Measurements from ENCODE around the gene PPM1F. TPM values are rescaled to one million over a fixed set of nuclear protein-coding genes. Genes with fewer than 3 reads are reported as not detected.
"Not testable (repeated sequence)": the region's sequence is repeated elsewhere in the genome, so short reads cannot be mapped to it uniquely, and the experiment has no call there.

The PPM1F gene
- total RNA-seq, 8 experiments from 2014 or later, result 12.3 to 23.1 (median 16.3) TPM

DNA sequence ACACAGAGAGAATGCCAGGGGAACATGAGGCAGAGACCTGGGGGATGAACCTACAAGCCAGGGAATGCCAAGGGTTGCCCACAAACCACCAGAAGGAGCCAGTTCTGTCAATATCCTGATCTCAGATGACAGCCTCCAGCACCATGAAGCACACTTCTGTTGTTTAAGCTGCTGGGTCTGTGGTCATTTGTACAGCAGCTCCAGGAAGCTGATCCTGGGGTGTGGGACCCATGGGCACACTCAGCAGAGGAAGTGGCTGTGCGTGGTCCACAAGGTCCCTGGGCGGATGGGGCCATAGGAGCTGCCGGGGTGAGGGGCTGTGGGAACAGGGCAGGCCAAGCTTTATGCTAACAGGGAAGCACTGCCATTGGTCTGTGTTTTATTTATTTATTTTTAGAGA, 12.1 kb downstream of the PPM1F start:
- in situ Hi-C loops (cut with MboI; ENCODE audit: low pct_unique_long_range_greater_than_20kb in 2 of 9, low sequenced_read_pairs in 9 of 9, unreplicated experiment in 9 of 9), result loop anchor here in 7 of 9 experiments (10.0 to 25.0 kb wide), 3 partner anchors 216 to 228 kb away; no protein-coding TSS in a partner anchor
- peaks cover 14 to 18% of the 10 kb centered on the region in 2 donors for H3K4me1 ChIP-seq (replicated peaks in 1 of 2)
- no peak overlapping the region for H3K4me3 ChIP-seq
- WGBS, 10 experiments, result 80 to 100% methylated on average over 1 of the region's 3 CpGs; no CpG with 5 or more reads in 8 of the 10 experiments
- ATAC-seq (replicated peaks in 6 of 8), result no peak
- H3K27ac ChIP-seq, result peak overlapping the region in 1 of 2 donors; percentile 54

DNA sequence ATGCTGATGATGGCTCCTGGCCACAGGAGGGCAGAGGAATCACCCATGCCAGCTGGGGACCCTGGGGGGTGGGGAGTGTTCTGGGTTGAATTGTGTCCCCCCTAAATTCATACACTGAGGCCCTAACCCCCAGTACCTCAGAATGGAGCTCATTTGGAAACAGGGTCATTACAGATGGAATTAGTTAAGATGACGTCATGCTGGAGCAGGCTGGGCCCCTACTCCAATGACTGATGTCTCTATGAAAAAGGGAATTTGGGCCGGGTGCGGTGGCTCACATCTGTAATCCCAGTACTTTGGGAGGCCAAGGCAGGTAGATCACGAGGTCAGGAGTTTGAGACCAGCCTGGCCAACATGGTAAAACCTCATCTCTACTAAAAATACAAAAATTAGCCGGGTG, 12.7 kb downstream of the PPM1F start:
- in situ Hi-C loops (cut with MboI; ENCODE audit: low pct_unique_long_range_greater_than_20kb in 2 of 9, low sequenced_read_pairs in 9 of 9, unreplicated experiment in 9 of 9), result loop anchor here in 7 of 9 experiments (10.0 to 25.0 kb wide), 3 partner anchors 215 to 228 kb away; no protein-coding TSS in a partner anchor
- ATAC-seq (replicated peaks in 6 of 8); H3K4me3 ChIP-seq; H3K27ac ChIP-seq: not testable (repeated sequence)
- H3K4me1 ChIP-seq (replicated peaks in 1 of 2), result peaks cover 14 to 18% of the 10 kb centered on the region in 2 donors
- WGBS, 10 experiments, result 46 to 100% methylated on average over 2 to 4 of the region's 5 CpGs; no CpG with 5 or more reads in 8 of the 10 experiments

DNA sequence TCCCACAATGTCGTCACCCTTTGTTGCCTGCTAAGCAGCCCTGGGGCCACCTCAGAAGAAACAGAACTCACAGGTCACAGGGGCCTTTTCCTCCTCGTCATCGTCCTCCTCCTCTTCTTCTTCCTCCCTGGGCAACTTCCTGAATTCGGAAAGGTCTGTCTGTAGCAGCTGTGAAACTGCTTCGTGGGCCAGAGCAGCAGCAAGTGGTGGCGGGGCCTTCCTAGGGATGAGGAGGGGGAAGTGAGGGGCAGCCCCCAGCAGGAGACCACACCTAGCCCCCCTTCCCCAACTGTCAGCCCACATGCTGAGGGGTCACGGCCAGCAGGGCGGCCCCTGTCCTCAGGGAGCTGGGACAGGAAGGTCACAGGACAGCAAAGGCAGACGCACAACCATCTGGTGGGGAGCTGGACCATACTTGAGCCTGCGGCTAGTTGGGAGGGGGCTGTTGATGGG, 13.2 kb downstream of the PPM1F start:
- peaks cover 14 to 18% of the 10 kb centered on the region in 2 donors for H3K4me1 ChIP-seq (replicated peaks in 1 of 2)
- in situ Hi-C loops (cut with MboI; ENCODE audit: low pct_unique_long_range_greater_than_20kb in 2 of 9, low sequenced_read_pairs in 9 of 9, unreplicated experiment in 9 of 9), result loop anchor here in 3 of 9 experiments (25.0 kb wide), 1 partner anchor 227 kb away; no protein-coding TSS in a partner anchor
- 49 to 100% (median 80%) methylated on average over 1 to 2 of the region's 10 CpGs; no CpG with 5 or more reads in 5 of the 10 experiments for WGBS, 10 experiments
- no peak overlapping the region for H3K4me3 ChIP-seq
- ATAC-seq (replicated peaks in 6 of 8), result no peak
- H3K27ac ChIP-seq, result peak overlapping the region in 1 of 2 donors; percentile 93

DNA sequence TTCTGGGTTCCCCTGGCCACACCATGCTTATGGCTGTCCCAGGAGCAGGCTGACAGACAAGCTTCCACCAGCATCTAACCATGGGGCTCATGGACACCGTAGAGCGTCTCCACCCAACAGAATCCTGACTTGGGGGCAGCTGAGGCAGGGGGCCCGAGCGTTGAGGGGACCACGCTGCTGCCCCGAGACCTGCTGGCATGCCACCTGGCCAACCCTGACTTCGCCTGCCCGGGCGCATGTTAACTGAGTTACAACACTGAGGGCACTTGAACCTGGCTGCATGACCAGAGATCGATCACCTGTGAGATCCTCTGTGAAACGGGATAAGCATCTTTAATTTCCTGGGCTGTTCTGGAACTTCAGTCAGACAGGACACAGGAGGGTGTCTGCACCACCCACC, 13.7 kb downstream of the PPM1F start:
- 79 to 100% (median 92%) methylated on average over 2 to 9 of the region's 11 CpGs; no CpG with 5 or more reads in 7 of the 10 experiments for WGBS, 10 experiments
- H3K27ac ChIP-seq, result peak overlapping the region; percentile 93 to 94
- peak overlapping the region in 1 of 5 donors; percentile 35 for H3K4me3 ChIP-seq
- in situ Hi-C loops (cut with MboI; ENCODE audit: low pct_unique_long_range_greater_than_20kb in 2 of 9, low sequenced_read_pairs in 9 of 9, unreplicated experiment in 9 of 9), result loop anchor here in 3 of 9 experiments (25.0 kb wide), 1 partner anchor 227 kb away; no protein-coding TSS in a partner anchor
- peaks cover 14 to 18% of the 10 kb centered on the region in 2 donors for H3K4me1 ChIP-seq (replicated peaks in 1 of 2)
- ATAC-seq (replicated peaks in 6 of 8), result no peak

DNA sequence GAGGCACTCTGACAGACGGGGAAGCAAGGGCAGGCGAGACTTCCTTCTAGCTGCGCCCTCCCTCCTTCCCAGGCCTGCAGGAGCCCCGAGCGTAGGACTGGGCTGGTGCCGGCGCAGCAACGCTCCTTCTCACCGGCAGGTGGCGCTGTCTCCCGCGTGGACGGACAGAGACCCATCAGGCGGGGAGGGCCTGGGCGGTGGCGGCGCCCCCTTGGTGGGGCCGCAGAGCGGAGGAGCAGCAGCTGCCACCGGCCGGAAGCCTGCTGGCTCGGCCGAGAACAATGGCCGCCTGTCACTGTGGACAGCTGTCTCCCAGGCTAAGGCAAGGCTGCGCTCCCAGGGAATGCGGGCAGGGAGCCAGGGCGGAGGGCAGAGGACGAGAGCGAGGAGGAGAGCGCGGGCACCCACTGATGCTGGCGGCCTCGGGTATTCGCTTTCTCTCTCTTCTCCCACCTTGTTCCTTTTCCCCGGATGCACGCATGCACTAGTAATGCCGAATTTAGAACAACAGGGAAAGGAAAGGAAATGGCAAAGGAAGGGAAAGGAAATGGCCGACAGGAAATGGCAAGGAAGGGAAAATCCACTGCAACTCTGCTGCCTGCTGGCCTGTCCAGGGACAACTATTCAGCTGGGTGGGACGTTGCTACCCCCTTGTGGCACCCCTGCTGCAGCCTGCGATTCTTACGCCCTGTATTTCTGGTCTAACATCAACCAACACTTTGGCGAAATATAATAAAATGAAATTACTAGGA, 14.4 kb downstream of the PPM1F start:
- Histone ChIP-seq H3K4me1 (replicated peaks in 1 of 2) (peaks cover 14 to 18% of the 10 kb centered on the region in 2 donors), H3K27ac (peak overlapping the region; percentile 93 to 94), H3K4me3 (peak overlapping the region; percentile 33 to 44 (median 35))
- ATAC-seq (replicated peaks in 6 of 8), result peak; percentile 82 to 97 (median 94)
- 3 to 70% (median 10%) methylated on average over 2 to 12 of the region's 42 CpGs; no CpG with 5 or more reads in 1 of the 10 experiments for WGBS, 10 experiments
- in situ Hi-C loops (cut with MboI; ENCODE audit: low pct_unique_long_range_greater_than_20kb in 2 of 9, low sequenced_read_pairs in 9 of 9, unreplicated experiment in 9 of 9), result loop anchor here in 3 of 9 experiments (25.0 kb wide), 1 partner anchor 226 kb away; no protein-coding TSS in a partner anchor

DNA sequence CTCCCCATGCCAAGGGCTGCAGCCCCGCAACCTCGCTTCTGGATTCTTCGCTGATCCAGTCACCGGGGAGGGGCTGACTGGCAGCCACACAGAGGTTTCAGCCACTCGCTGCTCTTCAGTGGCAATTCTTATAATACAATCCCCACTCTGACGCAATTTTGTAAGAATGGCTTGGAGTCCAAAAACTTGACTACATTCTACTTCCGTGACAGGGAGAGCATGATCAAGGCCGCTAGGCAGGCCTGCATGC, 14.9 kb downstream of the PPM1F start:
- H3K27ac ChIP-seq, result peak overlapping the region; percentile 93 to 94
- ATAC-seq (replicated peaks in 6 of 8), result peak; percentile 4 to 55 (median 22)
- peaks cover 14 to 18% of the 10 kb centered on the region in 2 donors for H3K4me1 ChIP-seq (replicated peaks in 1 of 2)
- in situ Hi-C loops (cut with MboI; ENCODE audit: low pct_unique_long_range_greater_than_20kb in 2 of 9, low sequenced_read_pairs in 9 of 9, unreplicated experiment in 9 of 9), result loop anchor here in 3 of 9 experiments (25.0 kb wide), 1 partner anchor 225 kb away; no protein-coding TSS in a partner anchor
- peak overlapping the region in 3 of 5 donors; percentile 35 to 44 (median 40) for H3K4me3 ChIP-seq
- 0 to 100% (median 93%) methylated on average over 1 to 2 of the region's 8 CpGs; no CpG with 5 or more reads in 7 of the 10 experiments for WGBS, 10 experiments

DNA sequence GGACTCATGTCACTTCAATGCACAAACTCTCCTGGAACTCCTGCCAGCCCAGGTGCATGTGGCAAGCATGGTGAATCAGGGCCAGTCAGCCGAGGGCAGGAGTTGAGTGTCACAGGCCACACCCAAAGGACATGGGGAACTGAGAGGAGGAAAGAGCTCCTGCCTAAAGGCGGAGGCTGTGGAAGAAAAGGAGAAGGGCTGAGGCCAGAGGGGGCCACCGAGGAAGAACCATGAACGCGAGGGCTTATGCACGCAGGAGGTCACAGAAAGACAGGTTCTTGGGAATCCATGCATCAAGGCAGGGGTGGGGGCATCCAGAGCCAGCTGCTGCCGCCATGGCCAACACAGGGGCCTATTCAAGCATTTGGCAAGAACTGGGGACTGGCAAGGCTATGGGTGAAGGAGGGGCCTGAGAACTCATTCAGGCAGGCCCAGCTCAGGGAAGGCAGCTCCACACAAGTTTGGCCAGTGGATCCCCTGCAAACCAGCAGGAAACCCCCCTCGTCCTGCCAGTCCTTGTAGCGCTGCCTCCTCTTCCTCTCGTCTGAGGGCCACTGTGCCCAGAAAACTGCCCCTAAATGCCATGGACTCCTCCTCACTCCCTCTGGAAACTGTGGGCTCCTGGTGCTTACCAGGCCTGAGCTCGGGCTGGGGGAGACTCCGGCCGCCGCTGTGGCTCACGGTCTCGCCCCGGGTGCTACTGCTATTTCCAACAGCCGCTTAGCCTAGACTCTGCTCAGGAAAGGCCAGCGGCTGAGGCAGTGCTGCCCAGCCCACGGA, 15.4 kb downstream of the PPM1F start:
- Histone ChIP-seq H3K4me1 (replicated peaks in 1 of 2) (peaks cover 14 to 18% of the 10 kb centered on the region in 2 donors), H3K27ac (peak overlapping the region; percentile 93 to 94), H3K4me3 (no peak overlapping the region)
- in situ Hi-C loops (cut with MboI; ENCODE audit: low pct_unique_long_range_greater_than_20kb in 2 of 9, low sequenced_read_pairs in 9 of 9, unreplicated experiment in 9 of 9), result loop anchor here in 3 of 9 experiments (25.0 kb wide), 1 partner anchor 225 kb away; no protein-coding TSS in a partner anchor
- no peak for ATAC-seq (replicated peaks in 6 of 8)
- WGBS, 10 experiments, result 20 to 100% (median 88%) methylated on average over 2 to 15 of the region's 20 CpGs; no CpG with 5 or more reads in 4 of the 10 experiments

DNA sequence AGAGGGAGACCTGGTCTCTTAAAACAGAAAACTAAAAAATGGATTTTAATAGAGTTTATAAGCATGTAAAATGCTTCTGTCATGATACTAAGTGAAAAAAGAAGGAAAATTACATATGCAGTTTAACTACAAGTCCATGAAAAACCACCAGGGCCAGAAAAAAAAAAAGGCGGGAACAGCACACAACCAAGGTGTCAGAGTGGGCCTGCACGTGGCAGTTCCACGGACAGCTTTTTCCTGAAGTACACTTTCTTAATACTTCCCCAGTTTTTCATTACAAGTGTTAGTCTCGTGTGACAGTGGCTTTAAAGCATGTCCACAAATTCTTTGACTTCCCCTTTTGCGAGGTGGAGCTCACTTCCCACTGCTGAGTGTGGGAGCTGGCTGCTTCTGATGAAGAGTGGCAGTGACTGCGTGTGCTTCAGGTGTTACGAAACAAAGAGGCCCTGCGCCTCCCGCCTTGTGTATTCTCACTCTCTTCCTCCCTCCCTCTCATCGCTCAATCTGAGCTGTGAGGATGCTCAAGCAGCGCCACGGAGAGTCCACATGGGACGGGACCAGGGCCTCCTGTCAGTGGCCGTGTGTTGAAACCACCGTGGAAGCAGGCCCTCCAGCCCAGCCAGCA, 16.4 kb downstream of the PPM1F start:
- WGBS, 10 experiments, result 65 to 100% (median 91%) methylated on average over 2 to 9 of the region's 15 CpGs
- peaks cover 14 to 18% of the 10 kb centered on the region in 2 donors for H3K4me1 ChIP-seq (replicated peaks in 1 of 2)
- in situ Hi-C loops (cut with MboI; ENCODE audit: low pct_unique_long_range_greater_than_20kb in 2 of 9, low sequenced_read_pairs in 9 of 9, unreplicated experiment in 9 of 9), result loop anchor here in 3 of 9 experiments (25.0 kb wide), 1 partner anchor 224 kb away; no protein-coding TSS in a partner anchor

DNA sequence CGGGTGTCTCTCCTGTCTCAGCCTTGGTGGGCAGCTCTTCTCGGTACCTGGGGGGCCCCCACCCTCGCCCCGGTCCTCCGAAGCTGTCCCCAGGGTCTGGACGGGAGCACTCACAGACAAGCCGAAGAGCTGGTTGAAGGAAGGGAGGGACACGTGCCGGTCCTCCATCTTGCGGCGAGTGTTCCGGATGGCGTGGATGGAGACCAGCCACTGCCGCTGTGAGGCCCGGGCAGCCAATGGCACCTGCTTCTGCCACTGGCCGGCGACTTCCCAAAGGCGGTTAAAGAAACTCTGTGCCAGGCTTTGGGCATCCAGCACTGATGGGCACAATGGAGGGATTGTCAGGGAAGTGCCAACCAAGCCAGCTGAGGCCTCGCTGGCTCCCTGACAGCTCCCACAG, 18.7 kb downstream of the PPM1F start:
- no peak overlapping the region for H3K4me3 ChIP-seq
- H3K27ac ChIP-seq, result peak overlapping the region; percentile 18 to 39
- H3K4me1 ChIP-seq (replicated peaks in 1 of 2), result peaks cover 9 to 11% of the 10 kb centered on the region in 2 donors
- in situ Hi-C loops (cut with MboI; ENCODE audit: low pct_unique_long_range_greater_than_20kb in 2 of 9, low sequenced_read_pairs in 9 of 9, unreplicated experiment in 9 of 9), result loop anchor here in 3 of 9 experiments (25.0 kb wide), 1 partner anchor 222 kb away; no protein-coding TSS in a partner anchor
- 90 to 100% (median 98%) methylated on average over 2 to 4 of the region's 19 CpGs; no CpG with 5 or more reads in 6 of the 10 experiments for WGBS, 10 experiments
- no peak for ATAC-seq (replicated peaks in 6 of 8)

More for the DNA sequence above, 16.4 kb downstream of the PPM1F start:
- no peak for ATAC-seq (replicated peaks in 6 of 8)
- no peak overlapping the region for H3K4me3 ChIP-seq
- peak overlapping the region in 1 of 2 donors; percentile 40 for H3K27ac ChIP-seq

DNA sequence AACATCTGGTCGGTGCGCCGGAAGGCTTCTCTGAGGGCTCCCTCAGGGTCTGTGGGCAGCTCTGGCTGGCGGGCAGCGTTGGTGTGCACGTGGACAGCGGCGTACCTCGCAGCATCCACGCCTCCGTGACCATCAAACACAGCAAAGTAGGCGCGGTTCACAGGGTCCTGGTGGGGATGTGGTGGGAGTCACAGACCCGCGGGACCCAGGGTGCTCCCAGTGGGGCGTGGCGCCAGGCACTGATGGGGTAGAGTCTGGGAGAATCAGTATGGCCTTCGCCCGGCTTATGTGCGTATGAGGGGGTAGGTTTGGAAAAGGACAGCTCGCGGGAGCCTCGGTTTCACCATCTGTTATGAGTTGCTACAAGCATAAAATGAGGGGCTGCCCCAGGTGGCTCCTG, 19.2 kb downstream of the PPM1F start:
- Histone ChIP-seq H3K27ac (peak overlapping the region; percentile 18 to 39), H3K4me3 (no peak overlapping the region), H3K4me1 (replicated peaks in 1 of 2) (peaks cover 5 to 6% of the 10 kb centered on the region in 2 donors)
- in situ Hi-C loops (cut with MboI; ENCODE audit: low pct_unique_long_range_greater_than_20kb in 2 of 9, low sequenced_read_pairs in 9 of 9, unreplicated experiment in 9 of 9), result loop anchor here in 3 of 9 experiments (25.0 kb wide), 1 partner anchor 221 kb away; no protein-coding TSS in a partner anchor
- 94 to 100% (median 100%) methylated on average over 1 to 16 of the region's 23 CpGs; no CpG with 5 or more reads in 6 of the 10 experiments for WGBS, 10 experiments
- ATAC-seq (replicated peaks in 6 of 8), result no peak

DNA sequence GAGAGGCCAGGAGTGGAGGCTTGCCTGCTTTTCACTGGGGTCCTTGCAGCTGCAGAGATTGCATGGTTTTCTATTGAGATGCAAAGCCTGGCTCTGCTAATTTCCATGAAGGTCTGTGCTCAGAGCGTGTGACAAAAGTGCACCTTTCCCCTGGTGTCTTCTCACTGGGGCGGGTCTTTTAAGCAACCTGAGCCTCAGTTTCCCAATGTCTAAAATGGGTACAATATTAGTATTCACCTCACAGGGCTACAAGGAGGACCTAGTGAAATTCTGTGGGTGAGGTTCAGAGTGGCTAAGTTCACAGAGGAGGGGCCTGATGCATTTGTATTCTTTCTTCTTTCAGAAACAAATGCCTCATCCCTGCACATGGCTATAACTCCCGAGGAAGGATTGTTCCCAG, 20.3 kb downstream of the PPM1F start:
- 57 to 100% (median 80%) methylated on average over 1 to 3 of the region's 3 CpGs; no CpG with 5 or more reads in 5 of the 10 experiments for WGBS, 10 experiments
- no peak for ATAC-seq (replicated peaks in 6 of 8)
- Histone ChIP-seq H3K4me1 (replicated peaks in 1 of 2) (no peaks in the 10 kb centered on the region), H3K27ac (peak overlapping the region in 1 of 2 donors; percentile 55), H3K4me3 (no peak overlapping the region)
- in situ Hi-C loops (cut with MboI; ENCODE audit: low pct_unique_long_range_greater_than_20kb in 2 of 9, low sequenced_read_pairs in 9 of 9, unreplicated experiment in 9 of 9), result loop anchor here in 3 of 9 experiments (25.0 kb wide), 1 partner anchor 220 kb away; no protein-coding TSS in a partner anchor

DNA sequence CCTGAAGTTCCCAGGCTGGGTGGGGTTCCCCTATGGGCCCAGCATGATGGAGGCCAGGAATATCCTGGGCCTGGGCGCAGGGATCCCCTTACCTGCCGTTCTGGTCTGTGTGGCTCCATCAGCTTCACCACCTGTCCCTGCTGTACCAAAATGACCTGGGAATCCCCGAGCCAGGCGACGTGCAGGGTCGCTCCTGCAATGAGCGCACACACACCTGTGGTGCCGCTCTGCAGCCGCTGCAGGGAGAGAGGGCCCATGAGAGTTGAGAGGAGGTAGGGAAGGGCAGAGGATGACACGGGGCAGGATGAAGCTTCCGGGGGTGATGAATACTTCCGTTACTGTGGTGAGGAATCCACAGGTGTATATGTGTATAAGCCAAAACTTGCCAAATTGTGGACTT, 21.6 kb downstream of the PPM1F start:
- no peak overlapping the region for H3K4me3 ChIP-seq
- ATAC-seq (replicated peaks in 6 of 8), result no peak
- in situ Hi-C loops (cut with MboI; ENCODE audit: low pct_unique_long_range_greater_than_20kb in 2 of 9, low sequenced_read_pairs in 9 of 9, unreplicated experiment in 9 of 9), result loop anchor here in 3 of 9 experiments (25.0 kb wide), 1 partner anchor 219 kb away; no protein-coding TSS in a partner anchor
- peaks cover 0 to under 1% of the 10 kb centered on the region in 2 donors for H3K4me1 ChIP-seq (replicated peaks in 1 of 2)
- H3K27ac ChIP-seq, result no peak overlapping the region
- 80 to 100% (median 98%) methylated on average over 2 to 5 of the region's 12 CpGs; no CpG with 5 or more reads in 6 of the 10 experiments for WGBS, 10 experiments

Data from motor neuron (in vitro differentiated cells).